HUDEP-2 (cell line): ENCODE data around the gene FKBP5.
"Not testable (repeated sequence)": the region's sequence is repeated elsewhere in the genome, so short reads cannot be mapped to it uniquely, and the experiment has no call there.

ENCODE experiments used
- DNase-seq, 76 experiments: peaks; one replicate each; lab custom pipeline; 2025; ENCODE audit not compliant: unreplicated experiment in 76 of 76; lab: John Stamatoyannopoulos, UW

Gene FKBP5

DNA sequence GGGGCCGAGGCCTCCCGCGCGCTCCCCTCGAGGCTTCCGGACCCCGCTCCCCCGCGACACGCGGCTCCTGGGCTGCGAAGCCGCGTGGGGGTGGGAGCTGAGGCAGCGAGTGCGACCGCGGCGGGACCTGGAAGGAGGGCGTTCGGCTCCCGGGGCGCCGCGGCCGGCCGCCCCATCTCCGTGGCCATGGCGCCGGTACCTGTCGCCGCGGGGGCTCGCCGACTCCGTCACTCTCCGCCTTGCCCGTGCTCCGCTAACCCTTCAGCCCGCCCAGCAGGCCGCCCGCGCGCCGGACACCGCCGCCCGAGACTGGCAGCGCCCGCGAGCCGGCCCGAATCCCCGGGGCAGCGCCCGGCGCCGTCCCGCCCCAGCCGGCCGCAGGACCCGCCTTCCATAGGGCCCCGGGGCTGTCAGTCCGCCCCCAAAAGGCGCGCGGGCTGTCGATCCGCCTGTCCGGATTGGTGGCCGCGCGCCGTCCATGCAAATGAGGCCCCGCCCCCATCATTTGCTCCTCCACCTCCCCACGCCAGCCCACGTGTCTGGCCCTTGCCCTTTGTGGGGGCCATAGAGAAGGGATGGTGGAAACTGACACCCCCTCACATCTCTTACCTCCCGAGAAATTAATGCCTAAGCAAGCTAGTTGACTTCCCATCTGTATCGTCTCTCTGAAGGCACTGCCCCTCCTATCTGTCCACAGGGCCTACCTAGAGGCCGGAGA, at the start of gene FKBP5:
Gene FKBP5 (minus strand): TSS at position 311 of the 718 bp plus-strand sequence. CDS start 46,091 bp downstream, outside the sequence.
- peak in 74 of 76 experiments; percentile 80 to 99 (median 94) for DNase-seq

- peak in 40 of 76 experiments; percentile 15 to 86 (median 73) for DNase-seq
Observed at GRCh38 chr6:35737413-35738211, 48.9 kb upstream of the FKBP5 start.

DNA sequence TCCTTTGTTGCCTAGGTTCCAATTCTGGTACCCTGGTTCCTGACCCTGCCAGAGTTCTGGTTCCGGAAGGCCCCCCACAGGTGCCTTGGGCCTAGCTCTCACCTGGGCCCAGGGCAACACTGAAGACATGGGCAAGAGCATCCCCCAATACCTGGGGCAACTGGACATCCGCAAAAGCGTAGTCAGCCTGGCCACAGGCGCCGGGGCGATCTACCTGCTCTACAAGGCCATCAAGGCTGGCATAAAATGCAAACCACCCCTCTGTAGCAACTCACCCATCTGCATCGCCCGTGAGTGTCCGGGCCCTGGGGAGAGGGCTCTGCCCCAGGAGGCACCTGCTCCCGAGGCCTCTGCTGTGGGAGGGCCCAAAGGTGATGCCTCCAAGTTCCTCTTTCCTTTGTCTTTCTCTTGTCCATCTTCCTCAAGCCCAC, 48.3 kb upstream of the FKBP5 start, which contains the start of gene ARMC12:
Gene ARMC12 (plus strand): TSS at position 51 of the 431 bp plus-strand sequence. CDS start 77 bp downstream, at position 128.
- DNase-seq, result no peak

GRCh38 chr6:35736253-35736894, 47.7 kb upstream of the FKBP5 start:
- DNase-seq, result peak in 70 of 76 experiments; percentile 17 to 89 (median 70)

- DNase-seq, result no peak
Observed at GRCh38 chr6:35735452-35735851, 46.7 kb upstream of the FKBP5 start.

GRCh38 chr6:35734319-35734718, 45.6 kb upstream of the FKBP5 start:
- not testable (repeated sequence) for DNase-seq

- DNase-seq, result no peak
Observed at GRCh38 chr6:35733633-35734032, 44.9 kb upstream of the FKBP5 start.

- peak in 74 of 76 experiments; percentile 58 to 99 (median 96) for DNase-seq
Observed at GRCh38 chr6:35731736-35732532, 43.2 kb upstream of the FKBP5 start.

GRCh38 chr6:35731414-35731735, 42.7 kb upstream of the FKBP5 start:
- peak in 75 of 76 experiments; percentile 56 to 99 (median 97) for DNase-seq

- peak in 4 of 76 experiments; percentile 38 to 99 (median 51) for DNase-seq
Observed at GRCh38 chr6:35730745-35731413, 42.2 kb upstream of the FKBP5 start.

GRCh38 chr6:35729722-35730121, 41.0 kb upstream of the FKBP5 start:
- peak in 25 of 76 experiments; percentile 12 to 67 (median 34) for DNase-seq

GRCh38 chr6:35728683-35729678, 40.3 kb upstream of the FKBP5 start:
- DNase-seq, result peak in 58 of 76 experiments; percentile 24 to 87 (median 44)

DNA sequence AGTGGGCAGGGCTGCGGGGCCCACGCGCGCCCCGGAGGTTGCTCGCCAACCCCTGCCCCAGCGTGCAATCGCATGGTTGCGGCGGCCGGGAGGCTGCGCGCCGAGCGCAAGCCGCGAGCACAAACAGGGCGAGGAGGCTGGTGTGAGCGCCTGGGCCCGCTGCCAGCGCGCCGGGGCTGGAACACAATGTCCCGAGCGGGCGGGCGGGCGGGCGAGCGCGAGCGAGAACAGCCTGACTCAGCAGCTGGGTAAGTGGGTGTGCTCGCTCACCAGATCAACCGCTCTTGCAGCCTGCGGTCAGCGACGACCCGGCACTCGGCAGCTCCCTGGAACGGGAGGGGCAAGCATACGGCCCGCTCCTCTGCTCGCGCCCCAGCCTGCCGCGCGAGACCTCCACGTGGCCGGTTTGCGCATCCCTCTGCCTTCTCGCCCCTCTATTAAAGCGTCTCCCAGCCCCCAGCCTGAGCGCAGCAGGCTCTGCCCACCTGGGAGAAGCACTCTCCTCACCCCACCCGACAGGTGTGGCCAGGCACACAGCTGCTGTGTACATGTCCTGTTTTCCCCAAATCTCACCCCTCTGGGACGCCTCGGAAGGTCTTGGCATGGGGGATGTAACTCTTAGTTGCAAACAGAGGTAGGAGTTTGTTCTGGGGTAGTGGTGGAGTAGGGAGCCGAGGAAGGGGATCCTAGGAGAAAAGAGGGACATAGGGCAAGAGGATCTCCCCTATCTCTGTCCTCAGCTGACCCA, 39.4 kb upstream of the FKBP5 start:
- peak in 75 of 76 experiments; percentile 89 to 99 (median 98) for DNase-seq

DNA sequence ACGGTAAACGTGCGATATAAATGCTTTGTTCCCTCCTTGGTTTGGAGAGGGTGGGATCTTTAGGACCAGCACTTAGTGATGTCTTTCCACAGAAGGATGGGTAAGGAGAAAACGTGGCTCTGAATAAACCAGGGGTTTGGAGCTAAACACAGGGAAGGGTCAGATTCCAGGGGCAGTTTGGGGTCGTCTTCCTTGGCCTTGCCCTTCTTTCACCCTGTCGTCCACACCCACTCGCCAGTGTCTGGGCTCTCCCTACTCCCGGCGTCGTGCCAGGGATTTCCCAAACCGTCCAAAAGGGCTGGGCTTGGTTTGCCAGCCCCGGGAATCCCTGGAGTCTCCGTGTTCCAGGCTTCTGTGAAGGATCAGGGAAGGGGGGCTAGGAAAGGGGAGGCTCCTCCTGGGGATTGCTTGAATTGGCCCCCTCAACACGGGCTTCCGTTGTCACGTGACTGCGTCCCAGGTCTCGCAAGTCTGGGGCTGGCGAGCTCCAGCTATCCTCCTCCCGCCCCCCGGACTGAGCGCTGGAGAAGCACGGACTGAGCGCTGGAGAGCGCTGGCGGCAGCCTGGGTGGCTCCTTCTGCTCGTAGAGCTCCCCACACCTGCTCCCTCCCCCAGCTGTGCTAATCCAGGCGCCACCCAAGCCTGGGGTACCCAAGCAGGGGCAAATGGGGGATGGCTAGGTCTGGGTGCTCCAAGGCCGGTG, 38.7 kb upstream of the FKBP5 start:
- DNase-seq, result peak in 31 of 76 experiments; percentile 51 to 98 (median 75)

DNA sequence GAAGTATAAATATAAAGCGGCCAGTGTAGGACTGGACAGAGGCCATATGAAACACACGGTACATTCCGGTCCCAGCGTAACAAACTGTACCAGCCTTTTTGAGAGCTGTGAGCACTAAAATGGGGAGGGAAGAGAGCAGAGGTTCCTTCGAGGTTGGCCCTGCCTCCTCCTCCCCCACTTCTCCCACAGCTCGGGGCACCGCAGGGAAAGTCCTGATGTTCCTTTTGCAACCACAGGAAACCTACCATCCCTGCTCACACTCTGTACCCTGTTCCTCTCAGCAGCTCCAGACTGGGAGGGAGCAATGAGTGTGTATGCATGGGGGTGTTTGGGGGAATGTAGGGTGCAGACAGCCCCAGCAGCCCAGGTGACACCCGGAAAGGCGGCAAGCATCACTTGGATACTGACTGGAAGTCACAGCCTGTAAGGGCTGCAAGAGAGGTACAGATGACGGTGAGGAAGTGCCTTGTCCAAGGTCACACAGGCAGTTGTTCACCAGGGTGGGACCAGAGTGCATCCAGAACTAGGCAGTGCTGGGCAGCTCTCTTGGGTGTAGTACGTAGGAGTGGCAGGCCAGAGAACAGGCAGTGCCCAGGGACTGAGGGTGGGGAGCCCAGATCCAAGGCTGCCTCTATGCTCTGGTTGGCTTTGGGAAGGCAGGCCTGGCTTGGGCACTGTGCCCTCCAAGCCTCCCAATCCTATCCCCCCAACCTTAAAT, 37.2 kb upstream of the FKBP5 start:
- peak in 73 of 76 experiments; percentile 66 to 99 (median 92) for DNase-seq

- DNase-seq, result peak in 2 of 76 experiments; percentile 43 to 62
Observed at GRCh38 chr6:35725081-35725708, 36.5 kb upstream of the FKBP5 start.
